ENCODE measurements around the gene FHOD3.
A peak's percentile ranks its signal among the peaks of the same experiment; 100 is the strongest.
"Not testable (repeated sequence)": the region's sequence is repeated elsewhere in the genome, so short reads cannot be mapped to it uniquely, and the experiment has no call there.

FHOD3 gene

GRCh38 chr18:36711014-36711725 is 413.7 kb downstream of the FHOD3 start:
- no peak for DNase-seq (ENCODE audit: low spot score)

- DNase-seq (ENCODE audit: low spot score) = no peak
Measured at GRCh38 chr18:36711813-36712444, 414.4 kb downstream of the FHOD3 start.

- DNase-seq (ENCODE audit: low spot score) = no peak
Measured at GRCh38 chr18:36714476-36714875, 417.0 kb downstream of the FHOD3 start.

- DNase-seq (ENCODE audit: low spot score) = no peak
Measured at GRCh38 chr18:36717422-36718110, 420.1 kb downstream of the FHOD3 start.

GRCh38 chr18:36718705-36719328 is 421.3 kb downstream of the FHOD3 start:
- no peak for DNase-seq (ENCODE audit: low spot score)

GRCh38 chr18:36719630-36720029 is 422.1 kb downstream of the FHOD3 start:
- DNase-seq (ENCODE audit: low spot score) = no peak

GRCh38 chr18:36721351-36721750 is 423.8 kb downstream of the FHOD3 start:
- DNase-seq (ENCODE audit: low spot score) = not testable (repeated sequence)

GRCh38 chr18:36724169-36724568 is 426.7 kb downstream of the FHOD3 start:
- DNase-seq (ENCODE audit: low spot score) = peak; percentile 30

GRCh38 chr18:36724591-36725001 is 427.1 kb downstream of the FHOD3 start:
- DNase-seq (ENCODE audit: low spot score) = peak; percentile 34

GRCh38 chr18:36728345-36728744 is 430.8 kb downstream of the FHOD3 start:
- no peak for DNase-seq (ENCODE audit: low spot score)

GRCh38 chr18:36729197-36729596 is 431.7 kb downstream of the FHOD3 start:
- no peak for DNase-seq (ENCODE audit: low spot score)

- no peak for DNase-seq (ENCODE audit: low spot score)
Measured at GRCh38 chr18:36732264-36732663, 434.8 kb downstream of the FHOD3 start.

- DNase-seq (ENCODE audit: low spot score) = no peak
Measured at GRCh38 chr18:36733150-36733549, 435.6 kb downstream of the FHOD3 start.

GRCh38 chr18:36734596-36734995 is 437.1 kb downstream of the FHOD3 start:
- DNase-seq (ENCODE audit: low spot score) = no peak

- no peak for DNase-seq (ENCODE audit: low spot score)
Measured at GRCh38 chr18:36735130-36735529, 437.6 kb downstream of the FHOD3 start.

GRCh38 chr18:36736094-36736493 is 438.6 kb downstream of the FHOD3 start:
- no peak for DNase-seq (ENCODE audit: low spot score)

GRCh38 chr18:36737316-36737715 is 439.8 kb downstream of the FHOD3 start:
- DNase-seq (ENCODE audit: low spot score) = no peak

- no peak for DNase-seq (ENCODE audit: low spot score)
Measured at GRCh38 chr18:36744261-36744876, 446.9 kb downstream of the FHOD3 start.

GRCh38 chr18:36745219-36745975 is 447.9 kb downstream of the FHOD3 start:
- DNase-seq (ENCODE audit: low spot score) = no peak

- no peak for DNase-seq (ENCODE audit: low spot score)
Measured at GRCh38 chr18:36752929-36753865, 455.7 kb downstream of the FHOD3 start.
